ENCODE data around the gene ABL2. TPM values are rescaled to one million over a fixed set of nuclear protein-coding genes. Genes with fewer than 3 reads are reported as not detected.
A peak's percentile ranks its signal among the peaks of the same experiment; 100 is the strongest.

Gene ABL2
- total RNA-seq, 2 experiments from 2014 or later, result 15.8 to 16.4 TPM

DNA sequence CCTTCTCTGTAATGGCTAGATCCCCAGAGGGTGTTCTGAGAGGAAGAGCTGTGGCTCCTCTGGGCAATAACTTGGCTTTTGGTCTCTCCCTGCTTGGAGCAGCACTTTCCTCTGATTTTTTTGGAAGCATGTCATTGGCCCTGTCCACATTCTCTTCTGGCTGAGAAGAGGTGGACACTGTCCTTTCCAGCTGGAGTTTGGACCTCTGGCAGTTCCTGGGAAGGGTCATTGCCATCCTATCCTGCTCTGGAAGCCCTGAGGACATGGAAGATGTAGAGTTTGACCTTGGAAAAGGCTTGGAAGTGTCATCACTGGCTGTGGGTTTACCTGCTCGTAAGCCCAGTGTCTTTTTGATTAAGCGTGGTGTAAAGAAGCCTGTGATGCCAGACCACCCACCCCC lies 120.8 kb downstream of the ABL2 start:
- Histone ChIP-seq H3K36me3 (ENCODE audit: insufficient read depth, low read length) (peaks cover 40% of the 10 kb centered on the region), H3K9me3 (ENCODE audit: control insufficient read depth in 1 of 2, insufficient read depth in 1 of 2, low read length in 2 of 2) (no peaks in the 10 kb centered on the region)
- CTCF ChIA-PET, result no interaction called here

DNA sequence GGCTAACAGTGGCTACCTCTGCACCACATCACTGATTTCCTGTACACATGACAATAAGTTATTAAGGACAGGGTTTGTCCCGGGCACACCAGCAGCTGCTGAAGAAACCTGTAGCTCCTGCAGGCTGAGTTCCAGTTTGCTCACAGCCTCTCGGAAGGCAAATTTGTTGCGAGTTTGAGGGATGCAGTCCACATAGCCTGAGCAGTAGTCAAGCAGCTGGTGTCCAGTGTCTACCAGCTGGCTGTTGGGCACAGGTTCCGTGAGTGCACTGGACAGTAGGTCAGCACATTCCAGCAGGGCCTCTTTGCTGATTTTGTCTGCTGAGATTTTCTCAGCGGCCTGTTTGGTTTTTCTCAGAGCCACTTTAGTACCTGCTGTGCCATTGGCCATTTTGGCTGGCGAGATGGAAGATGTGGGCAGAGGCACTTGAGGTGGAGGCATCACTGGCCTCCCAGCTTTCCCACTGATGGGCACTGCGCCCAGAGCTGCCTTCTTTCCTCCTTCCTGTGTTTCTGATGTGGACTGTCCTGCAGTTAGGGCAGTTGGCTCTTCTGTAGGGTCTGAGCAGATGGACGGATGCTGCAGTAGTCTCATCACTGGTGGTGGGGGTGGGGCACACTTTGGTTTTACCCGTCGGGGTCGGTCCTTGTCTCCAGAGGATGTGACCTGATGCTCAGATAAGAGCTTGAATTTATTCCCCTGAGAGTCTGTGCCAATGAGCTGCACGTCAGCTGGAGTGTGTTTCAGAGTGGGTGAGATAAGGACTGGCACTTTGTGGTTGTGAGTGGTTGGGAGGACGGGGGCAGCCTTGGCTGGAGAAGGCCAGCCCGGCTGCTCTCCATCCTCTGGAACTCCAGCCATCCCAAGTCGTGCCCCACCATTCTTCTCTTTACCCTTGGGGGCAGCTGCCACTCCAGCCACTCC lies 121.5 kb downstream of the ABL2 start:
- no peaks in the 10 kb centered on the region for H3K27me3 Mint-ChIP-seq
- H3K4me3 Mint-ChIP-seq, result no peak overlapping the region
- Histone ChIP-seq H3K27ac (ENCODE audit: low read depth in 1 of 2, low read length in 2 of 2) (no peak overlapping the region), H3K36me3 (ENCODE audit: insufficient read depth, low read length) (peaks cover 39% of the 10 kb centered on the region), H3K27me3 (ENCODE audit: control insufficient read depth in 1 of 2, insufficient read depth in 2 of 2, low read length in 2 of 2) (no peaks in the 10 kb centered on the region), H3K9me3 (ENCODE audit: control insufficient read depth in 1 of 2, insufficient read depth in 1 of 2, low read length in 2 of 2) (no peaks in the 10 kb centered on the region), H3K4me1 (ENCODE audit: insufficient read depth, low read length) (no peaks in the 10 kb centered on the region), H3K4me3 (ENCODE audit: low read length) (no peak overlapping the region)
- ChIA-PET CTCF (no interaction called here), POLR2A (no interaction called here)
- TF ChIP-seq, protein P1, sequence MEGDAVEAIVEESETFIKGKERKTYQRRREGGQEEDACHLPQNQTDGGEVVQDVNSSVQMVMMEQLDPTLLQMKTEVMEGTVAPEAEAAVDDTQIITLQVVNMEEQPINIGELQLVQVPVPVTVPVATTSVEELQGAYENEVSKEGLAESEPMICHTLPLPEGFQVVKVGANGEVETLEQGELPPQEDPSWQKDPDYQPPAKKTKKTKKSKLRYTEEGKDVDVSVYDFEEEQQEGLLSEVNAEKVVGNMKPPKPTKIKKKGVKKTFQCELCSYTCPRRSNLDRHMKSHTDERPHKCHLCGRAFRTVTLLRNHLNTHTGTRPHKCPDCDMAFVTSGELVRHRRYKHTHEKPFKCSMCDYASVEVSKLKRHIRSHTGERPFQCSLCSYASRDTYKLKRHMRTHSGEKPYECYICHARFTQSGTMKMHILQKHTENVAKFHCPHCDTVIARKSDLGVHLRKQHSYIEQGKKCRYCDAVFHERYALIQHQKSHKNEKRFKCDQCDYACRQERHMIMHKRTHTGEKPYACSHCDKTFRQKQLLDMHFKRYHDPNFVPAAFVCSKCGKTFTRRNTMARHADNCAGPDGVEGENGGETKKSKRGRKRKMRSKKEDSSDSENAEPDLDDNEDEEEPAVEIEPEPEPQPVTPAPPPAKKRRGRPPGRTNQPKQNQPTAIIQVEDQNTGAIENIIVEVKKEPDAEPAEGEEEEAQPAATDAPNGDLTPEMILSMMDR (IDR thresholded peaks at IDR 0.05), result no peak
- no peaks in the 10 kb centered on the region for H3K4me1 Mint-ChIP-seq (ENCODE audit: low read depth)
- ATAC-seq (ENCODE audit: poor library complexity), result no peak
- H3K9me3 Mint-ChIP-seq, result no peaks in the 10 kb centered on the region
- no peak overlapping the region for H3K27ac Mint-ChIP-seq
- intact Hi-C loops (cut with DNase I, micrococcal nuclease), result no loop called here
- no peak for DNase-seq
- peaks cover 61% of the 10 kb centered on the region for H3K36me3 Mint-ChIP-seq (ENCODE audit: low read depth)

More for the DNA sequence above, 120.8 kb downstream of the ABL2 start:
- Histone ChIP-seq H3K27ac (ENCODE audit: low read depth in 1 of 2, low read length in 2 of 2) (no peak overlapping the region), H3K27me3 (ENCODE audit: control insufficient read depth in 1 of 2, insufficient read depth in 2 of 2, low read length in 2 of 2) (no peaks in the 10 kb centered on the region), H3K4me1 (ENCODE audit: insufficient read depth, low read length) (no peaks in the 10 kb centered on the region), H3K4me3 (ENCODE audit: low read length) (no peak overlapping the region)
- POLR2A ChIA-PET, result no interaction called here
- Mint-ChIP-seq H3K27me3 (no peaks in the 10 kb centered on the region), H3K4me1 (ENCODE audit: low read depth) (no peaks in the 10 kb centered on the region), H3K4me3 (no peak overlapping the region), H3K27ac (no peak overlapping the region), H3K36me3 (ENCODE audit: low read depth) (peaks cover 66% of the 10 kb centered on the region), H3K9me3 (no peaks in the 10 kb centered on the region)
- ATAC-seq (ENCODE audit: poor library complexity) (no peak), DNase-seq (no peak)
- TF ChIP-seq, protein P1 (IDR thresholded peaks at IDR 0.05), result no peak
- intact Hi-C loops (cut with DNase I, micrococcal nuclease), result no loop called here

DNA sequence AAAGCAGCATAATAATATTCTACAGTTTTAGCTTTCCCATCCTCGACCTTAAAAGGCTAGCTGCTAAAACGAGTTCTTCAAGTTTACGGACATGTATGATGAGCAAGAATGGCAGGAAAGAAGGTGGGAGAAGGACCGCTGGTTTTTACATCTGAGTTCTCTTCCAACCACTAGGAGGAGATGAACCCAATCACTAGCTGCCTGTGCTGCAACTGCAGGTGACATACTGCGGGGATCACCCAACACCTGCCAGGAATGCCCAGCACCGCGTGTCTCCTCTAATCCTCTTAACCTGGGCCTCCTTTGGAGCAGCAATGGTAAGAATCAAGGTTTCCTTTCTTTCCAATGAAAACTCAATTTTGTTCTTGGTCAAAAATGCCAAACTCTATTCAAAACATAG lies 124.1 kb downstream of the ABL2 start:
- CTCF ChIA-PET, result interaction anchor here (1.1 to 1.4 kb wide), 3 partner anchors 16 to 188 kb away, joined by 3 to 5 read pairs (median 3); partner anchors contain the start of gene SOAT1
- ATAC-seq (ENCODE audit: poor library complexity), result peak; percentile 43
- H3K36me3 ChIP-seq (ENCODE audit: insufficient read depth, low read length), result peaks cover 25% of the 10 kb centered on the region
- no peaks in the 10 kb centered on the region for H3K27me3 ChIP-seq (ENCODE audit: control insufficient read depth in 1 of 2, insufficient read depth in 2 of 2, low read length in 2 of 2)
- TF ChIP-seq, protein P1 (IDR thresholded peaks at IDR 0.05), result no peak
- no peaks in the 10 kb centered on the region for H3K27me3 Mint-ChIP-seq
- intact Hi-C loops (cut with DNase I, micrococcal nuclease), result no loop called here
- peak in 4 of 14 experiments; percentile 12 to 35 (median 19) for DNase-seq
- POLR2A ChIA-PET, result interaction anchor here (0.5 to 0.7 kb wide), 3 partner anchors 189 to 1397 kb away, joined by 3 read pairs; partner anchors contain the start of gene ACBD6
- no peak overlapping the region for H3K4me3 Mint-ChIP-seq
- H3K4me3 ChIP-seq (ENCODE audit: low read length), result no peak overlapping the region
- peaks cover 42% of the 10 kb centered on the region for H3K36me3 Mint-ChIP-seq (ENCODE audit: low read depth)
- no peaks in the 10 kb centered on the region for H3K4me1 Mint-ChIP-seq (ENCODE audit: low read depth)
- no peak overlapping the region for H3K27ac ChIP-seq (ENCODE audit: low read depth in 1 of 2, low read length in 2 of 2)
- no peaks in the 10 kb centered on the region for H3K4me1 ChIP-seq (ENCODE audit: insufficient read depth, low read length)
- no peaks in the 10 kb centered on the region for H3K9me3 ChIP-seq (ENCODE audit: control insufficient read depth in 1 of 2, insufficient read depth in 1 of 2, low read length in 2 of 2)
- no peaks in the 10 kb centered on the region for H3K9me3 Mint-ChIP-seq
- H3K27ac Mint-ChIP-seq, result no peak overlapping the region
